GM12892 (cell line): ENCODE results near the gene GALNT10. TPM values are rescaled to one million over a fixed set of nuclear protein-coding genes. Genes with fewer than 3 reads are reported as not detected.
"Not testable (repeated sequence)": the region's sequence is repeated elsewhere in the genome, so short reads cannot be mapped to it uniquely, and the experiment has no call there.

ENCODE experiments used
- DNase-seq: peaks from one replicate; pipeline ENCODE4 v3.0.0; 2011; ENCODE audit not compliant: insufficient read length
- FAIRE-seq: peaks from 2 replicates; lab custom pipeline; 2011; peaks lifted over from hg19 to GRCh38; lab: Jason Lieb, UNC
- POLR2A ChIP-seq: IDR thresholded peaks from 2 replicates; pipeline ENCODE4 v1.6.1; 2011; ENCODE audit warnings: low read depth, low read length, control low read depth
- POLR2AphosphoS5 ChIP-seq: IDR thresholded peaks from 2 replicates; pipeline ENCODE4 v1.6.1; 2011; ENCODE audit warnings: low read depth, low read length, control low read depth
- TAF1 ChIP-seq: IDR thresholded peaks from 2 replicates; pipeline ENCODE4 v1.6.1; 2011; ENCODE audit warnings: low read depth, mild to moderate bottlenecking, control low read depth, low read length, borderline replicate concordance
- polyA plus RNA-seq: library from polyadenylated mRNA; unstranded; fragments of >200 nt; gene quantifications from one replicate; pipeline ENCODE4 v1.2.1, GENCODE V29; 2012; ENCODE audit warnings: missing spikeins, inconsistent platforms; ENCODE audit not compliant: missing spikeins

Gene GALNT10, protein sequence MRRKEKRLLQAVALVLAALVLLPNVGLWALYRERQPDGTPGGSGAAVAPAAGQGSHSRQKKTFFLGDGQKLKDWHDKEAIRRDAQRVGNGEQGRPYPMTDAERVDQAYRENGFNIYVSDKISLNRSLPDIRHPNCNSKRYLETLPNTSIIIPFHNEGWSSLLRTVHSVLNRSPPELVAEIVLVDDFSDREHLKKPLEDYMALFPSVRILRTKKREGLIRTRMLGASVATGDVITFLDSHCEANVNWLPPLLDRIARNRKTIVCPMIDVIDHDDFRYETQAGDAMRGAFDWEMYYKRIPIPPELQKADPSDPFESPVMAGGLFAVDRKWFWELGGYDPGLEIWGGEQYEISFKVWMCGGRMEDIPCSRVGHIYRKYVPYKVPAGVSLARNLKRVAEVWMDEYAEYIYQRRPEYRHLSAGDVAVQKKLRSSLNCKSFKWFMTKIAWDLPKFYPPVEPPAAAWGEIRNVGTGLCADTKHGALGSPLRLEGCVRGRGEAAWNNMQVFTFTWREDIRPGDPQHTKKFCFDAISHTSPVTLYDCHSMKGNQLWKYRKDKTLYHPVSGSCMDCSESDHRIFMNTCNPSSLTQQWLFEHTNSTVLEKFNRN
- 11.7 TPM for polyA plus RNA-seq

- peak; percentile 36; the same call in 1 of the 2 replicates for TF ChIP-seq POLR2AphosphoS5
- peak; percentile 98 for TF ChIP-seq TAF1
- peak; percentile 81; the same call in 1 of the 2 replicates for TF ChIP-seq POLR2A
- DNase-seq (peak; percentile 79), FAIRE-seq (no peak)
Observed at GRCh38 chr5:154190595-154191304, at the start of gene GALNT10. Gene GALNT10, plus strand, starts transcription at chr5:154190733. Its CDS starts 134 bp downstream, at chr5:154190867.

GRCh38 chr5:154141745-154142221 is 48.8 kb upstream of the GALNT10 start:
- DNase-seq (no peak), FAIRE-seq (no peak)
- TF ChIP-seq POLR2AphosphoS5 = no peak
- no peak for TF ChIP-seq TAF1
- TF ChIP-seq POLR2A = no peak

DNA sequence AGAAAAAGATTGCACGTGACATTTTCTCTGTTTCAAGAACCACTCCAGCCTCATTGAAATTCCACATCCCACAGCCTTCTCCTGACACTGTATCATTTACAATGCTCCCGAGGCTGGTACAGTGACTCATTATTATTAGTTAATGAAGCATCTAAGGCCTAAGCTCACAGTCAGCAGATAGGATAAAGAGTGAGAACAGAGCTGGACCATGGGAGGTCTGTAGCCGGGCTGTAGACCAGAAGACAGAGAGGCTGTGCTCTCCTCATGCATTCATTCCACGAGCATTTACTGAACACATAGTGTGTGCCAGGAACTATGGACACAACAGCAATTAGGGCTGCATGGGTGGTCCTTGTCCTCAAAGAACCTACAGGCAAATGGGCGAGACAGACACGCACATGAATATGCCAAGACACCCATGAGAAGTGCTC is 47.3 kb upstream of the GALNT10 start:
- FAIRE-seq (no peak), DNase-seq (no peak)

DNA sequence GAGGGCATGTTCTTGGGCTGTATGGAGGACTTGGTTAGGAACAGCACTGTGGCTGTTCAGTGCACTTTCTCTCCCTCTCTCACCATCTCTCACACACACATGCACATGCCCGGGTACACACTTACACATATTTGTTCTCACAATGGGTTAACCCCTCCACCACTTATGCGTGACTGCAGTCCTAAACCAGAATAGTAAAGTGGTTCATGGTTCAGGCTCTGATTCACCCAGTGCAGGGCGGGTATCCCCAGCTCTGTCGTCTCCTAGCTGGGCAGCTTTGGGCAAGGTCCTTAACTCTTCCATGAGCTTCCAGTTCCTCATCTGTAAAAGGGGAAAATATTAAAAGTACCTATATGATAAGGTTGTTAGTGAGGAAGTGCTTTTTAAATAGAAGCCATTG is 45.3 kb upstream of the GALNT10 start:
- TF ChIP-seq POLR2AphosphoS5 (no peak), POLR2A (no peak), TAF1 (no peak)
- no peak for DNase-seq
- FAIRE-seq = no peak

More for the DNA sequence above, 47.3 kb upstream of the GALNT10 start:
- TF ChIP-seq TAF1 (no peak), POLR2A (no peak), POLR2AphosphoS5 (no peak)

DNA sequence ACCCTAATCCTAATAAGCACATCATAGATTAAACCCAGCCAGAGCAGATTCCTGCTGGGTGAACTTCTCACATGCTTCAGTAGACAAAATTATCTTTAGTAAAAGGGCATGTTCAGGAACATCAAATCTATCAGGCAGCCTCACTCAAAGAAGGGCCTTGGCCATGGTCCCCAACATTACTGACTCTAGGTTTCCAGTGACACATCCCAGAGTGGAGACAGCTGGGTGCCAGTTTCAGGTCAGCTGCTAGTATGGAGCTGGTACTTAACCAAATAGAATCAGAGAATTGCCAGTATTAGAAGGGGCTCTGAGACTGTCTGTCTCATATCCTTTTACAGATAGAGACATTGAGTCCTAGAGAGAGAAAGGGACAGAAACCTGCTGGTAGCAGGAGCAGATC is 44.1 kb upstream of the GALNT10 start:
- TF ChIP-seq POLR2A (no peak), POLR2AphosphoS5 (no peak), TAF1 (no peak)
- FAIRE-seq (no peak), DNase-seq (no peak)

DNA sequence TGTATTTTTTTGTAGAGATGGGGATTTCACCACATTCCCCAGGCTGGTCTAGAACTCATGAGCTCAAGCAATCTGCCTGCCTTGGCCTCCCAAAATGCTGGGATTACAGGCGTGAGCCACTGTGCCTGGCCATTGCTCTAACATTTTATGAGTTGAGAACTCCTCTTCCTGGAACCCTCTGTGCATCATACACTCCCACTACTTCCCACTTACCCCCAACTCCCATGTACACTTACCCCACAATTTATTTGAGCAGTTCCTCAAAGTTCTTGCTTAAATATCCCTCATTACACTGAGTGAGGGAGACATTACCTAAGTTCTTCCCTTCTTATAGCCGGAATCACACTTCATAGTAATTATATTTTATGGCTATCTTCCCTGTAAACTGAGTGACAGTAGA is 42.9 kb upstream of the GALNT10 start:
- no peak for DNase-seq
- no peak for FAIRE-seq
- TF ChIP-seq TAF1 (no peak), POLR2A (no peak), POLR2AphosphoS5 (no peak)

GRCh38 chr5:154150471-154150870 is 40.1 kb upstream of the GALNT10 start:
- FAIRE-seq, DNase-seq: not testable (repeated sequence)

DNA sequence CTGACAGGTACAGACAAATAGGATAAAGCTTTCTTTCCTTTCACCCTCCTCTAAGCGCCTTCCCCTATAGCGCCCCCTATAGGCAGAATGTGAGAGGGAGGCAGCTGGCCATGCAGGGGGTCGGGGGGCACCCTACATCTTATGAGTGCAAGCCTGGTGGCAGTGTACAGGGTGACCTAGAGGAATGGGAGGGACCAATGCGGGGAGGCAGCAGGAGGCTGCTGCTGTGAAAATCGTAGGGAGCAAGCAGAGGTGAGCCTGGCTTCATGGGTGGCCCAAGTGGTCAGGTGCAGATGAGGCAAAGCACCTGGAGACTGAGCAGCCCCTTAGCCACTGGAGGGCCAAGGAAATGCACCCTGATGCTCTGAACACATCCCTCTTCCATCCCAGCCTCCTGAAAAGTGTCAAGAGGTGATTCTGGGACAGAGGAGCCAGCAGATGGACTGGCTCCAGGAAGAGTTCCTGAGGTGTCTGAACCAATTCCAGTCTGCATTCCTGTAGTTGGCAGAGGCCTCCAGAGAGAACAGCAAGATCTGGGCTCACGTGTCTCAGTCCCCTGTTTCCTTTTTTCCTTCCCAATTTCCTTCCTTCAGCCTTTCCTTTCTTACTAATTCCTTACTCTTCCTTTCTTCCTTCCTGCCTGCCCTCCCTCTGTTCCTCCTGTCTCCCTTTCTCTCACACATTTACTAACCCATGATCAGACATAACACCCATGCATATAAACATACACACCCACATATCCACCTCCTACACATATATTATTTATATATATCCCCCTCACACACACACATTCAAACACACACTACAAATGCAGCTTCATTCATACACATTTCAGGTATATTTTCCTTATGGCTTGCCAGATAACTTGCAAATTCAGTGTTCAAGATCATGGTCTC is 32.8 kb upstream of the GALNT10 start:
- DNase-seq (no peak), FAIRE-seq (no peak)
- TF ChIP-seq POLR2A (no peak), TAF1 (no peak), POLR2AphosphoS5 (no peak)

GRCh38 chr5:154158379-154158737 is 32.2 kb upstream of the GALNT10 start:
- DNase-seq (no peak), FAIRE-seq (no peak)
- TF ChIP-seq TAF1 (no peak), POLR2A (no peak), POLR2AphosphoS5 (no peak)

GRCh38 chr5:154159343-154159742 is 31.2 kb upstream of the GALNT10 start:
- TF ChIP-seq POLR2A (no peak), TAF1 (no peak), POLR2AphosphoS5 (no peak)
- DNase-seq = no peak
- no peak for FAIRE-seq
